HFF-Myc (cell line): ENCODE measurements around the gene CCDC188.

Experiments
- DNase-seq: peaks from one replicate; pipeline ENCODE4 v3.0.0-alpha.2; 2011; ENCODE audit warnings: low read depth; ENCODE audit errors: extremely low read depth
- H3K4me3 ChIP-seq: replicated peaks from 2 replicates; pipeline ENCODE4 v1.5.1; 2011; ENCODE audit warnings: low read depth, mild to moderate bottlenecking, control low read depth, low read length
- TF ChIP-seq, protein P1 (sequence below): IDR thresholded peaks from 2 replicates; pipeline ENCODE4 v1.5.1; 2012; ENCODE audit warnings: mild to moderate bottlenecking, low read depth, low read length, control low read depth; ENCODE audit errors: missing control alignments

The CCDC188 gene

DNA sequence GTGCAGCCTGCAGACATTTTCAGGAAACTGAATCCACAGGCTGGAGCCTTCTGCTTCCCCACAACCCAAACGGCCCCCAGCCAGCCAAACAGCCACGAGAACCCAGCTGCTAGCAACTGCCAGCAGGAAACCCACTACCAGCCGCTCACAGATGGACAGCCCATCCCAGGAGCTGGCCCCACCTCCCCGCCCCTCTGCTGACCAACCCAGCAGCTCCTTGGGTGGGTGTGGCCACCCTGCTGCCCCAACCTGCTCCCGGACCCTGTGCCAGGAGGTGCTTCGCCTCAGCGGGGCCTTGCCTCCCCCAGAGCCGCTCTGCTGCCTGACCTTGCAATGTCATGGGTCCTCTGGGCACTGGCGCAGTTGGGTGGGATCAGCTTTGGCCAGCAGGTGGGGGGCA is 8.2 kb upstream of the CCDC188 start:
- TF ChIP-seq, protein P1, sequence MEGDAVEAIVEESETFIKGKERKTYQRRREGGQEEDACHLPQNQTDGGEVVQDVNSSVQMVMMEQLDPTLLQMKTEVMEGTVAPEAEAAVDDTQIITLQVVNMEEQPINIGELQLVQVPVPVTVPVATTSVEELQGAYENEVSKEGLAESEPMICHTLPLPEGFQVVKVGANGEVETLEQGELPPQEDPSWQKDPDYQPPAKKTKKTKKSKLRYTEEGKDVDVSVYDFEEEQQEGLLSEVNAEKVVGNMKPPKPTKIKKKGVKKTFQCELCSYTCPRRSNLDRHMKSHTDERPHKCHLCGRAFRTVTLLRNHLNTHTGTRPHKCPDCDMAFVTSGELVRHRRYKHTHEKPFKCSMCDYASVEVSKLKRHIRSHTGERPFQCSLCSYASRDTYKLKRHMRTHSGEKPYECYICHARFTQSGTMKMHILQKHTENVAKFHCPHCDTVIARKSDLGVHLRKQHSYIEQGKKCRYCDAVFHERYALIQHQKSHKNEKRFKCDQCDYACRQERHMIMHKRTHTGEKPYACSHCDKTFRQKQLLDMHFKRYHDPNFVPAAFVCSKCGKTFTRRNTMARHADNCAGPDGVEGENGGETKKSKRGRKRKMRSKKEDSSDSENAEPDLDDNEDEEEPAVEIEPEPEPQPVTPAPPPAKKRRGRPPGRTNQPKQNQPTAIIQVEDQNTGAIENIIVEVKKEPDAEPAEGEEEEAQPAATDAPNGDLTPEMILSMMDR, result no peak
- no peak for DNase-seq
- H3K4me3 ChIP-seq, result no peak overlapping the region

DNA sequence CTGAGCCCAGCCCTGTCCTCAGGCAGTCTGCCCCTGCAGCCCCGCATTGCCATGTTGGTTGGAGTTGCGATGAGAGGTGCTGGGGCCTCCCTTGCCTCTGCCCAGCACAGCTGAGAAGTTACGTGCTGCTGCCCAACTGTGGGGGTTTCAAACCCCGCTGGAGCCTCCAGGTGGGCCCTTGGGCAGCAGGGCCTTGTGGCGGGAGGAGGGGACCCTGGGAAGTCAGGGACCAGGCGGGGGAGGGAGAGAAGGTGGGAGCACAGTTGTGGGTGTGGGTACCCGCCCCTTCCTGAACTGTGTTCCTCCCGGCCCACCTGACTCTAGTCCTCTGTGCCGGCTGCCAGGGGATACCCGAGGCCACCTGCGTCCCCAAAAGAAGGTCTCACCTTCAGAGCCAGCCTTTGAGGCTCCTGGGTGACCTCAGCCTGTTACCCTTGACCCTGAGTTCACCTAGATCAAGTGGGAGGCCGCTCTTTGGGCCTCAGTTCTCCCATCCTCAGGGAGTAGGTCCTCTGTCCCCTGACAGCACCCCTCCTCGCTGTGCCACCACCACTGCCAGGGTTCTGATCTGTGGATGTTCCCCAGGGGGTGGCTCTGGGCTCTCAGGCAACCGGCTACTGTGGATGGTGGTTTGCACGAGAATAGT is 7.7 kb upstream of the CCDC188 start:
- no peak overlapping the region for H3K4me3 ChIP-seq
- DNase-seq, result no peak
- TF ChIP-seq, protein P1, result no peak

DNA sequence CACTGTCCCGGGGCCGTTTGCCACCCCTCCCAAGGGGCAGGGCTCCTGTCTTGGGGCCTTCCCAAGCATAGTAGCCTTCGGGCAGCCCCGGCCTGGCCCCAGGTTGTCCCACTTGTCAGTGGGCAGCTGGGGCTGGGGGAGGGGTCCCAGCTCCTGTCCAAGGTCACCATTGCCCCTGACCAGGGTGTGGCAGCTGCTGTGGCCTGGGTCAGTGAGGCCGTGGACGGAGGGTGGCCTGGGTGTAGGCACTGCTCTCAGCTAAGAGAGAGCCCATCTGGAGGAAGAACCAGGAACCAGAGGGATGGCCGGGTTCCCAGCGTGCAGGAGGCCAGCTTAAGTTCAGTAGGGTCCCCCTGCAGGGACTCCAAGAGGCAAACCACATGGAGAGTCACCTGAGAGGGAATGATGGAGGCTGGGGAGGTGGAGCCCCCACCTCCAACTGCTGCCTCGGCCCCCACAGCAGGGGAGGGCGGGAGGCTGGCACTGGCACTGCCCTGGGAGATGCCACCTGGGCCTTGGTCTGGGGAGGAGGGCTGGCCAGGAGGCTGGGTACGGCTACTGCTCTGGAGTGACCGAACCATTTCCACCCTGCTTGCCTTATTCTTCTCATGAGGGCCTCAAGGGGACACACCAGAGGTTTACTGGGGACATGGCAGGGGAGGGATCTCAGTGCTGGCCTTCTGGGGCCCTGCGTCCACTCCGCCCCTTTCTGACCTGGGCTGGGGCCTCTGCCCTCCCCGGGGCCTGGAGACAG is 6.8 kb upstream of the CCDC188 start:
- TF ChIP-seq, protein P1, result no peak
- H3K4me3 ChIP-seq, result no peak overlapping the region
- no peak for DNase-seq

DNA sequence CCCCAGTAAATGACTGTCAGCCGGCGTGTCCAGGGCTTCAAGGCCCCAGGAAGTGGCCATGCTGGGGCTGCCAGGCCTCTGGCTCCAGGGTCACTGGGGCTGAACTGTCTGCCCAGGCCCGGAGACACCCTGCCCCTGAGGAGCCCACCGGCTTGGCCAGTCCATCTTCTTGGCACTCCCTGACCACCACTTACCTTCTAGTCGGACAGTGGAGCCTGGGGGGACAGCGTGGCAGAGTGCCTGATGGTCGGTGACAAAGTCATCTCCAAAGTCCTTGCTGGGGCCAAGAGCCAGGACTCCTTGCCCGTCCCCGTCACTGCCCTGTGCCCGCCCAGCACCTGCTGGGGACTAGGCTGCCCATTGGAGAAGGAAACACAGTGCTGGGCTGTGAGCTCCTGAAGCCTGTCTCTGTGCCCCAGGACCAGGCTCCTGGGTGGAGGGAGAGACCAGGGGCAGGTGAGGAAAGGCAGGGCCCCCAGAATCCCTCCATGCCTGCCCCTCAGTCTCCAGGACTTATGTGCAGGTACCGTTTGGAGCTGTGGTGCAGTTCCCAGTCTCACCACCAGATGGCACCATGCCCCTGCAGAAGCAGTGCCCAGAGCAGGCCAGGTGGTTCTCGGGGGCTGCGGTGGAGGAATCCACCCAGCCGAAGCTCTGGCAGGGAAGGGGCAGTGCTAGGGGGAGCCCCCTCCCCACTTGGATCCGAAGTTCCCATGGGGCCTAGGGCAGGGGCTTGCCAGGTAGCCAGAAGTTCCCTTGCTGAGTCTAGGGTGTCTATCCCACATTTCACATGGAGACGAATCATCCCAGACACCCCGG is 6.0 kb upstream of the CCDC188 start:
- no peak overlapping the region for H3K4me3 ChIP-seq
- TF ChIP-seq, protein P1, result peak; percentile 98
- peak; percentile 39 for DNase-seq

DNA sequence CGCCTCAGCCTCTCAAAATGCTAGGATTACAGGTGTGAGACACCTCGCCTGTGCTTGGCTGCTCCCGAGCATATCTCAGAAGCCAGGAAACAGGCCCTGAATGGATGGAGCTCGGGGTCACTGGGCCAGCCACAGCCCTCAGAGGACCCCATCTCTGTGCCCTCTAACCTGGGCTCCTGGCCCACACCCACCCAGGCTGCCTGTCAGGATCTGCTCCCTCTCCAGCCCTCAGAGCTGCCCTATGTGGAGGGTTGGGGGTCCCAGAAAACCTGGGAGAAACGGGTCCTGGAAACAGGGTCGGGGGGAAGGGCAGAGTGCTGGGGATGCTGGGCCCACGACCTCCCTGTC is 5.2 kb upstream of the CCDC188 start:
- TF ChIP-seq, protein P1, result no peak

DNA sequence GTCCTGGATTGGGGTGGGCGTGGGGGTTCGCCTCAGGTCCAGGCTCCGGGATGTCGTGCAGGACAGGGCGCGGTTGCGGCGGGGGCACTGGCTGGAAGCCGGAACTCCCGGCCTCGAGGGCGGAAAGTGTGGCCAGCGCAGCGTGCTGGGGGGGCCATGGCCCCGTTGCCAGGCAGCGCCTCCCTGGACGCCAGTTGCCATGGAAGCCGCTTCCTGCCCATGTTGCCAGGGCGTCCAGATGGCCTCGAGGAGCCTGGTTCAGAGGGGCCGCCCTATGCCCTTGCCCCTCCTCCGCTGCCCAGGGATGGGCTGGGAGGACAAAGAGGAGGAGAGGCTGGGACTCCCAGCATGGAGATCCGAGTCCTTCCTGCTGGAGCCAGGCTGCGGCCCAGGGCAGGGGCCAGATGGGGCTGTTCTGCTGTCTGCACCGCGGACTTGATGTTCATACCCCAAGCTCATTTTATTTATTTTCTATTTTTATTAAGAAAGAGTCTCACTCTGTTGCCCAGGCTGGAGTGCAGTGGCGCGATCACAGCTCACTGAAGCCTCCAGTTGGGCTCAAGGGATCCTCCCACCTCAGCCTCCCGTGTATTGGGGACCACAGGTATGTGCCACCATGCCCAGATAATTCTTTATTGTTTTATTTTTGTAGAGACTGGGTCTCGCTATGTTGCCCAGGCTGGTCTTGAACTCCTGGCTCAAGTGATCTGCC is 4.6 kb upstream of the CCDC188 start:
- H3K4me3 ChIP-seq, result peak overlapping the region; percentile 20
- TF ChIP-seq, protein P1, result no peak
- DNase-seq, result peak; percentile 30

More for the DNA sequence above, 5.2 kb upstream of the CCDC188 start:
- no peak for DNase-seq
- H3K4me3 ChIP-seq, result no peak overlapping the region
